GM21825 (cell line): Measurements from ENCODE around the gene DUSP1.
A peak's percentile ranks its signal among the peaks of the same experiment; 100 is the strongest.
"Not testable (repeated sequence)": the region's sequence is repeated elsewhere in the genome, so short reads cannot be mapped to it uniquely, and the experiment has no call there.

Experiments
- ATAC-seq: cut with Tn5 transposase; IDR thresholded peaks from one replicate; pipeline ENCODE4 v1.9.1; 2021; ENCODE audit warnings: mild to moderate bottlenecking, moderate library complexity; ENCODE audit not compliant: unreplicated experiment

DUSP1 gene

DNA sequence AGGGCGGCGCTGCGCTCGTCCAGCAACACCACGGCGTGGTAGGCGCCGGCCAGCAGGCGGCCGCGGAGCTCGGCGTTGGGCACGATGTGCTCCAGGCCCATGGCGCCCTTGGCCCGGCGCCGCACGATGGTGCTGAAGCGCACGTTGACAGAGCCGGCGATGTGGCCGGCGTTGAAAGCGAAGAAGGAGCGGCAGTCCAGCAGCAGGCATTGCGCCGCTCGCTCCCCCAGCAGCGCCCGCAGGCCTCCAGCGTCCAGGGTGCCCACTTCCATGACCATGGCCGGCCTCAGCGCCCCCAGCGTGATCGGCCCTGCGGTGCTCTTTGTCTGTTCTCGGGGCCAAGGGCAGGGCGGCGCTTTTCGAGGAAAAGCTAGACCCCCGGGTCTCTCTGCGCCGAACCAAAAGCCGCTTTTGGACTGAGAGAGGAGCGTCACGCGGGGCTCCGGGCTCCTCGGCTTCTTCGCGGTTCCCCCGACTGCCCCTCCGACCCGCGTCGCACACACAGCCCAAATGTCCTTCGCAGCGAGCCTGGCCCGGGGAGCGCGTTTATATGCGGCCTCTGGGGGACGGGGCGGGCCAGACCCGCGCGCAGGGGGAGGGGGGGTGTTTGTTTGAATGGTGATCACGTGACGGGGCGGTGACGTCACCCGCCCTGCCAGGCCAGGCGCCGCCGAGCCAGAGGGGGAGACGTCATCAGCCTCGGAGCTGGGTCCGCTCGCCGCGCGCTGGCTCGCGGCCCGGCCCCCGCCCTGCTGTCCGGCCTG, at the start of gene DUSP1:
Gene DUSP1 (minus strand): TSS at position 521 of the 764 bp plus-strand sequence. CDS start 243 bp downstream, at position 278.
- ATAC-seq, result peak; percentile 47

DNA sequence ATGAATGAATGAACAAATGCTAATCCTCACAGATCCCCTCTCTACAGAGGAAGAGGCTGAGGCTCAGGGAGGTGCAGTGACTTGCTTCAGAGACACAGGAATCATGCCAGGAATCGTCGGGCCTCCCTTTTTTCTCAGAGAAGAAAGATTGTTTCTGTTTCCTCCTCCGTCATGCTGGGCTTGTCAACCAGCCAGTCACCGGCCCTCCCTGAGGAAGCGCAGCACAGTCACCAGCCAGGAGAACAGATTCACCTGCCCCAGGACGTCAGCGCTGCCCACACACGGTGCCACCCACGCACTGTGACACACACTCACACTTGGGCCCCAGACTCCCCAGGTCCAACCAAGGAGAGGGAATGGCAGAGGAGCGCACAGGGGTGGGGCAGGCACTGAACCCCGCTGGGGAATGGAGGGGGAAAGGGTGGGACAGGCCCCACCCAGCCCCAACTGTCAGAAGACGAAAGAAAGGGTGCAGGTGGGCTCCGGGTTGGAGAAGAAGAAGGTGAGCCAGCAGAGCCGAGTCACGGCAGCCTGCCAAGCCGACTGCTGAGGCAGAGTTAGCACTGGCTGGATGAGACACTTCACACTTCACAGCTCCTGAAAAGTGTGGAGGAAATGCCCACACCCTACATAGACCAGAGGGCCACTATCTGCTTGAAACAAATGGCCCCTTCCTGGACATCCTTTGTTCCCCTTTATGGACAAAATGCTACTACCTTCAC, 49.2 kb upstream of the DUSP1 start:
- no peak for ATAC-seq

- no peak for ATAC-seq
Measured at GRCh38 chr5:172819569-172819968, 48.6 kb upstream of the DUSP1 start.

DNA sequence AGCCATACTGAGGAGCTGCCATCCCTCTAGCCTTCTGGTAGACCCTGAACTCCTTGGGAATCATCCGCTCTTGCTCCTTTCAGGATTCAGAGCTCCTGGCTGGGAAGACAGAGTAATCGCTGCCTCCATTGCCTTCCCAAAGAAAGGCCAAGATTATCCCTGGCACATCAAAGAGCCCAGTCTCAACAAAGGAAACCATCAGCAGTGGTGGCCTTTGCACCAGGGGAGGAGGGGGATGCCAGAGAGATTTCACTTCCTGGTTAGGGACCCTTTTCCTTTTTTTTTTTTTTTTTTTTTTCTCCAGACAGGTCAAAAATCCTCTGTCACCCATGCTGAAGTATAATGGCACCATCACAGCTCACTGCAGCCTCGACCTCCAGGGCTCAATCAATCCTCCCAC, 47.1 kb upstream of the DUSP1 start:
- no peak for ATAC-seq

- no peak for ATAC-seq
Measured at GRCh38 chr5:172817664-172818063, 46.7 kb upstream of the DUSP1 start.

- ATAC-seq, result no peak
Measured at GRCh38 chr5:172816925-172817562, 46.0 kb upstream of the DUSP1 start.

DNA sequence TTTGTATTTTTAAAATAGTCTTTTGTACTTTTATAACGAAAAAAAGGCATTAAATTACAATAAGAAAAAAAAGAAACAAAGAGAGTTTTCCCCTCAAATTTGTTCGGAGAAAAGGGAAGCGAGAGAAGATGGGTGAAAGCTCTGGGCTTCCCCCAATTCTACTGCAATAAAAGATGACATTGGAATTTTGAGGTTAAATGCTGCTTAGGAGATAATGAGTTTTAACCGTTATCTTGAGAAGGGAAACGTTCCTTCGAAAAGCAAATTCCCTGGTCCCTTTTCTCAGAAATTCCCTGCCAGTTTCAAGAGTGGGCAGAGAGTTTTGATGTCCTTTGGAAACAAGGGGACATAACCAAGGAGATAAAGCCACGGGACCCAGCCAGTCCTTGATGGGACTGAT, 44.6 kb upstream of the DUSP1 start:
- ATAC-seq, result no peak

GRCh38 chr5:172810996-172811395, 40.0 kb upstream of the DUSP1 start:
- ATAC-seq, result not testable (repeated sequence)

GRCh38 chr5:172809774-172810173, 38.8 kb upstream of the DUSP1 start:
- no peak for ATAC-seq

- no peak for ATAC-seq
Measured at GRCh38 chr5:172807766-172808311, 36.8 kb upstream of the DUSP1 start.

DNA sequence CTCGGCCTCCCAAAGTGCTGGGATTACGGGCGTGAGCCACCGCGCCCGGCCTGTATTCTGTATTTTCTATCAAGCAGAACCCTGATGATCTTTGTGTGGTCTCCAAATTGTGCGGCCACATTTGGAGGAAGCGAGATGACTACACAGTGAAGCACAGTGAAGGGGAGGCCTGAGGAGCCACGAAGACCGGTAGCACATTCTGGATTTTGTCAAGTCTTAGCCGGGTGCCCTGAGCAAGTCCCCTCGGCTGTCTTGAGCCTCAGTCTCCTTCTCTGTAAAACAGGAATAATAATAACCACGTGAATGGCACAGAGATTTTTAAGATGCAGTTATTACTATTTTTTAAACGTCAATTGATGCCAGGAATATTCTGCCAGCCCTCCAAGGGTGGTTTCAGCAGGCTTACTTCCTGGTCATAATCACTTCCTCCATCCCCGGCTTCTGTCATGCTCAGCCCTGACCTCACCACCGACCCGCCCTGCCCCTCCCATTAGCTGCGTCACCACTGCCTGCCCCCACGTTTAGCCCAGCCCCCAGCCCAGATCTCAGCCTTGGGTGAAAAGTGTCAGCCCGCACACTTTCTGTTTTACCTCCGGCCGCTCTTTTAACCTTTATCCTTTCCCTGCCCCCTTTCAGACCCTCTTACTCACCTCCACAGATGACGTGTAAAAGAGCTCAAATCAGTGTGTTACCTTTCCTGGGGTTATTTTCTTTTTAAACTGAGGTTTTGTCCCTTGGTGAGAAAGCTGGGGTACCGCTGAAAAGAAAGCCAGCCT, 36.1 kb upstream of the DUSP1 start:
- ATAC-seq, result peak; percentile 96

- no peak for ATAC-seq
Measured at GRCh38 chr5:172805736-172806255, 34.8 kb upstream of the DUSP1 start.

- no peak for ATAC-seq
Measured at GRCh38 chr5:172805018-172805683, 34.2 kb upstream of the DUSP1 start.

- no peak for ATAC-seq
Measured at GRCh38 chr5:172802567-172803176, 31.7 kb upstream of the DUSP1 start.

DNA sequence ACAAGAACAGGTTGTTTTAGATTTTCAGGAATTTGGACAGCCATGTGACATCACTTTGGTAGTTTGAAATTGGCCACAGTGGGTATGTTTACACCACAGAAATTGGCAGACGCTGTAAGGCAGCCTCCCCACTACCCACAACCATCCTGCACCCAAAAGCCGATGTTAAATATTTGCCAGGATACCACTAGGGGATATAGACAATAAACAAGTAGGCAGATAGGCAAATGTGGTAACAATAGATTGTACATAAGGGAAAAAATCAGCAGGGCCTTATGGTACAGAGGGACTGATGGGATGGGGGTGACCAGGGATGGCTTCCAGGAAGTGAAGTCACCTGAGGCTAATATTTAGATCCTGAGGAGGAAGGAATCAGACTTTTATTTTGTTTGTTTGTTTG, 31.1 kb upstream of the DUSP1 start:
- no peak for ATAC-seq

- ATAC-seq, result no peak
Measured at GRCh38 chr5:172801179-172801671, 30.2 kb upstream of the DUSP1 start.

DNA sequence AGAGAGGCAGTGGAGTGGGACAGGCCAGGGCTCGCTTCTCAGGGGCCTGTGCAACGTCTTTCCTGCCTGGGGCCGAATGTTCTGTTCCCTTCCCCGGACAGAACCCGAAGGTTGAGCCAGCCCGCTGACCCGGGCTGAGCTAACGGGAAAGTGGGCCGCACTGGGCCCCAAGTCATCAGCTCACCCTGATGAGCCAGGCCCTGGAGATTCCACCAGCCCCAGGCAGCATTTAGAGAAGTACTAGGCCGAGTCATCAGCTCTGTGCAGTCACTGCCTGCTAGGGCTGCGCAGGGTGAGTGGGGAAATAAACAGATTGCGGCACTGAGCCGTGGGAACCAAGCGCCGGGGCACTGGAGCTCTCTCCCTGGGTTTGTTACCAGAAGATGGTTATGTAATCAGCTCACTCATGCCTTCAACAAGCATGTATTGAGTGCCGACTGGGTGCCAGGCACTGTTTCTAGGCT, 29.1 kb upstream of the DUSP1 start:
- no peak for ATAC-seq

DNA sequence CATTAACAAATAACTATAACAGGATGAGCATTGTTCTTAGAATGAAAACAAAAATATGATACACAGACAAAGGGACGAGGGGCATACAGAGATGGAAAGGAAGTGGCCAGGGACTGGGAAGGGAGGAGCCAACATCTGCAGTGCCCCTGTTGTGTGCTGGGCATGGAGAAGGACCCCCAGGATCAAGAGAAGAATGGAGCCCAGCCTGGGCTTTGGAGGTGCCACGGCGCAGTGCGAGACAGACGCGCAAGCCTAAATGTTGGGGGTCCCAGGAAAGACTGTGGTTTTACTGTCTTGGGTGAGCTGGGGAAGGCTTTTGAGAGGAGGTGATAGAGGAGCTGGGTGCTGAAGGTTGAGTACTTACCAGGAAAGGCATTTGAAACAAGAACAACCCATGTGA, 28.4 kb upstream of the DUSP1 start:
- no peak for ATAC-seq
